ENCODE results near the gene RASA3.
"Not testable (repeated sequence)": the region's sequence is repeated elsewhere in the genome, so short reads cannot be mapped to it uniquely, and the experiment has no call there.

The RASA3 gene

DNA sequence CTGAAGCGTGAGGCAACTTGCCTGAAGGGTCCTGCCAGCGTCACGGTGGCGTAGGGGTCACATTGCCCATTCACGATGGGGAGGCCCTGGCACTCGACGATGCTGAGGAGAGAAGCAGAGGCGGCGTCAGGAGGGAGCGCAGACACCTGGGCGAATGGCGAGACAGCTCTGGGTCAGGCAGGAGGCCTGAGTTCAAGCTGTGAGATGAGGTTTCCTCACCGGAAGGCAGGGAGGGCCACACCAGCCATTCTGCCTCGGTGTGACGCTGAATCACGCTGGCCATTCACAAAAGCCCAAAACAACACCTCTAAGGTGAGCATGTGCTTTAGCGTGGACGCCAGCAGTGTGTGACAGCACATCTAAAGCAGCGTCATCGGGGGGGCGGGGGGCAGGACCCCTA, 104.6 kb downstream of the RASA3 start:
- DNase-seq: no peak

DNA sequence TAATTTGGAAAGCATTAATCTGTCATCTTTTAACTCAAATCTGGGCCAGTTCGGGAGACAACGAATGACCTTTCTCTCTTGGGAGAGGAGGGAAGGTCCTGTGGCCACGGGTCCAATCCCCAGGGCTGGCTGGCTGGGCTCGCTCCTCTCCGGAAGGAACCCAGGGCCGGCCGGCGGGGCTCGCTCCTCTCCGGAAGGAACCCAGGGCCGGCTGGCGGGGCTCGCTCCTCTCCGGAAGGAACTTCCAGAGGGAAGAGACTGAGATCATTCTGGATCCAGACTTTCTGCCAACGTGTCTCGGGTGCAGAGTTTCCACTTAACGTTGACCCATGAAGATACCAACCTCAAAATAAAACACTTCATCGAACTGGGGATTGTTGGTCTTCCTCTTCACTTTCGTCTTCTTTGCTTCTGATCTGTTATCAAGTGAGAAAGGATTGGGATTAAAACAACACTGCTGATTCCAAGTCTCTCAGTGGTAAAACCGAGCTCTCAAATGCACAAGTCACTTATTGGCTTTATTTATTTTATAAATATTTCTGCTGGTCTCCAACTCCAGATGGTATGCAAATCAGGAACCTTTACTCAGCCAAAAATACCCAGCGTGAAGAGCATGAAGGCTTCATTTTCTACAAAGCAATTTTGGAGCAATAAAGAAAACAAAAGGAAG, 105.2 kb downstream of the RASA3 start:
- no peak for DNase-seq

DNA sequence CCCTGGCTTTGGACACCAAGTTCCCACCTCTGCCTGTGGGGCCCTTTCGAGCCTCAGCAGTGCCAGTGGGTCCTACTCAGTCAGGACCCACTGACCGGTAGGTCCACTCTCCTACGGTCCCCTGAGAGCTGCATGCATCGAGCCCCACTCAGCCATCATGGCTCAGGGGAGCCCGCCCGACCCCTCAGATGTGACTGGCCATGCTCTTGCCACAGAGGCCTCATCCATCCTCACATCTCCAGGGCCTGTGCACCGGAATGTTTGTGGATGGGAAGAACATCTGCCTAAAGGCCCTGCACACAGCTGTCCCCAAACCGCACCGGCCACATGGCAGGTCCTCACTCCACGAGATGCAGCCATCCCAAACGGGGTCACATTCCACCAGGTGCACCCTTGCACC, 105.9 kb downstream of the RASA3 start:
- DNase-seq: no peak

DNA sequence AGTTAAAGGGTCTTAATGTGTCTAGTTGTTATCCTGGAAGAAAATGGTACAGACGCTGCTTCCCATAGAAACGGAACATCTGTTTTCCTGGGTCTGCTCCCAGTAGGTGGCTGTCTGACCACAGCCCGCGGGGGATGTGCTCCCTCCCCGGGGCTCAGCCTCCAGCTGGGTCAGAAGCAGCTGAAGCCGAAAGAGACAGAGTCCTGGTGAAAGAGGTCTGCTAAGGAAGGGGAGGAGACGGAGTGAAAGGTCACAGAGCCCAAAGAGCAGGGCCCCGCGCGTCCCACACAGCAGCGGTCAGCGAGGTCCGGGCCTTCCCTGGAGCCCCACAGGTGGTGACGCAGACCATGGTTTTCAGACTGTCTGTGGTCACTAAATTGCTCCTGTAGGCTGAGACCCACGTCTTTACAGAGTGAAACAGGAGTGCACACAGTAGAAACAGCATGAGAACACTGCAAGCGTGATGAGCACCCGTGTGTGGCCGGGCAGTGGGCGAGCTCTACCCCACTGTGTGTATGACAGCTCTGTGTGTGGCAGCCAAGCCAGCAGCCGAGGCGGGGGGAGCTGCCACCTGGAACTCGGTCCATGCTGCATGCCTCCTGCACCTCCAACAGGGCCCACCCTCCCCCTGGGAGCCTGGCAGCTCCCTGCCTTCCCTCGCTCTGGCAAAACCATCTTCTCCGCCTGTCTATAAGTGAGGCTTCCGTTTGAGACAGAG, 106.5 kb downstream of the RASA3 start:
- no peak for DNase-seq

DNA sequence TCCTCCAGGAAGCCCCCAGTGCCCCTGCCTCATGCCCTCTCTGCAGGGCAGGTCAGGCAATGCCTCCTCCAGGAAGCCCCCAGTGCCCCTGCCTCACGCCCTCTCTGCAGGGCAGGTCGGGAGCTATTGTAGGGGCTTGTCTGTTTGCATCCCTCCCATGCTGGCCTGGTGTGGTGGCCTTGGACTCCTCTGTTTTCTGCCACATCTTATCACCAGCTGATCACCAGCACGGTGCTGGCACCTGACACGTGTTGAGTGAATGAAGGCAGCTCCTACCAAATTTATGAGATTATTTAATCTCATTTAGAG, 107.1 kb downstream of the RASA3 start:
- DNase-seq: no peak

DNA sequence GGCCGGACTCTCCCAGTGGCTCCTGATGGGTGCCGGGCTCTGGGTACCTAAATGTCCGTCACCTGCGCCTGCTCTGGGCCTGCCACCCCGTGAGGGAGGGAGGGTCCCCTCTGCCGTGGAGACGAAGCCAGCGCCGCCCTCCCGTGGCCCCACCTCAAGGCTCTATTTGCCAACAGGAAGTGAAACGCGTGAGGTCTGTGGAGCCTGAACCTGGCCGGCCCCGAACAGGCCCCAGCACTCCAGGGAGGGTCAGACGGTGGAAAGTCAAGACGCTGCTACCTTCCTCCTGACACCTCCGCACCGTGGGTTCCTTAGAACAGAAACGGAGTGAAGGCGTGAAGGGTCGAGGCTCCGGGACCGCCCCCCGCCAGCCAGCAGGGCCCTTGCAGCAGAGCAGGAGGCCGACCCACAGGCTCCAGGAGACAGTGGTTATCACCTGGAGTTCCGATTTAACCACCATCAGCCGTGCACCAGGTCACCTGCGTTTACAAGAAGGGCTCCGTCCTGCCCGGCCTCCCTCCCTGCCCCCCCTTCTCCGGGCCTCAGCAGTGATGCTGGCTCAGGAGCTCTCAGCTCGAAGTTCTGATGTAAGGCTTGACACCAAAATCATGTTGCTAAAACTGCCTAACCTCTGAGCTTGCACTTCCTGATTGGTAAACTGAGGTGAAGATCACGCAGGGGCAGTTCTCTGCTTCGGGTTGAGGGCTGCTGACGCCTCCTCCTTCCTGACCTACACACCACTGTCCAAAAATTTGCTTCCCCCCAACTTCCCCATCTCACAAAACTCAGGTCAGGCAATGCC, 107.6 kb downstream of the RASA3 start:
- no peak for DNase-seq

DNA sequence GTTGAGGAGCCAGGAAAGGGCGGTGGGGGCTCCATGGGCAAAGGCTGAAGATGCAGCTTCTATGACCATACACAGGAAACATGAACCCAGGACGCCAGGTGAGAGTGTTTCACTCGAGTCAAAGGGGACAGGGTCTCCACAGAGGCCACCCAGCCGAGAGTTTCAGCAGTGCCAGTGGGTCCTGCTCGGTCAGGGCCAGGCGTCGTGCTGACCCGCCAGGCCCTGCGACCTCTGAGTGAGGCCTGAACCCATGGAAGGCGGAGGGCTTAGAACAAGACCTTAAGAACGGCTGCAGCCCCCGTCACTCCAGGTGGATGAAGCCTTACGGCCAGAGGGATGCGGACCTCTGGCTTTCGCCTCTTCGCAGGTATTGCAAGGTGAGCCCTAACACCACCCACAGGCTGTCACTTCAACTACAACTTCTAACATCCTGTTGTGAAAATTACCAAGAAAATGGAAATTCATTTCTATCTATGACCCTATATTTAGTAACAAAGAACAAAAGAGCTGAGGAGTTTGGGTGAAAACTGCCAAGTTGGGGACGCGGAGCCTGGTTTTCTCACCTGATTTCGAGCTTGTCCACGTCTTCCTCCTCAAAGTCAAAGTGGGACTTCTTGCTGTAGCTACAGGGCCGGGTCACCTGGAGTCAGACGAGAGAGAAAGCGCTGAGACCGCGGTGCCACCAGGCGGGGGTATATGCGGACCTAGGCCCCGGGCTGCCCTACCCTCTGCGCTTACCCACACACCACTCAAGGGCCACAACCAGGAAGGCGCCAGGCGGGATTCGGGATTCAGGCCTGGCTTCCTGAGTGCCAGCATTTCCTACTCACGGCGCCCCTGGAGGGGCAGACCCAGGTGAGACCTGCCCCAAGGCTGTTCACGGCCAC, 108.5 kb downstream of the RASA3 start:
- no peak for DNase-seq

DNA sequence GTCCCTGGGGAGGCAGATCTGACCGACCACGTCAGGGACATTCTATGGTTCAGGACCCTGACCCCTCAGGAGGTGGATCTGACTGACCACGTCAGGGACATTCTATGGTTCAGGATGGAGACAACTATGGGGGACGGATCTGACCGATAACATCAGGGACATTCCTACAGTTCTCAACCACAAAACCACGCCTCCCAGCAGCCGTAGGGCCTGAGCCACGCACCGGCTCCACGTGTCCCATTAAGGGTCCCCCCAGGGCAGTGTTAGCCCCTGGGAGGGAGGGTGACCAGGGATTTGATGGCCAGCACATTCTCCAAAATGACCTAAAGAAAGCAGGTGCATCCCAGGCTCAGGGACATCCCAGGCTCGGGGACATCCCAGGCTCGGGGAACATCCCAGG, 109.5 kb downstream of the RASA3 start:
- DNase-seq: no peak

DNA sequence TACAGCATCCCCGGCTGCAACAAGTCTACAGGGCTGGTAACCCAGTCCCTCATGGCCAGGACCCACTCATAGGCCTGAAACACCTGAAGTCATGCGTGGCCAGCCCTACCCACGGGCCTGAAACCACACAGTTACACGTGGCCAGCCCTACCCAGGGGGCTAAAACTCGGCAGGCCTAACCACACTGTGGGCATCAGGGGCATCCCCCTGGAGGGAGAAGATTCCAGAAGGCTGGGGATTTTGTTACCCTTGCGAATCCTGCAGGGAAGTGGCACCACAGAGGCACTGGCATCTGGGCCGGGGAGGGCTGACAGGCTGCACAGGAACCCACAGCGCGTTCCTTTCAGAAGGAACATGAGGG, 110.1 kb downstream of the RASA3 start:
- DNase-seq: no peak

DNA sequence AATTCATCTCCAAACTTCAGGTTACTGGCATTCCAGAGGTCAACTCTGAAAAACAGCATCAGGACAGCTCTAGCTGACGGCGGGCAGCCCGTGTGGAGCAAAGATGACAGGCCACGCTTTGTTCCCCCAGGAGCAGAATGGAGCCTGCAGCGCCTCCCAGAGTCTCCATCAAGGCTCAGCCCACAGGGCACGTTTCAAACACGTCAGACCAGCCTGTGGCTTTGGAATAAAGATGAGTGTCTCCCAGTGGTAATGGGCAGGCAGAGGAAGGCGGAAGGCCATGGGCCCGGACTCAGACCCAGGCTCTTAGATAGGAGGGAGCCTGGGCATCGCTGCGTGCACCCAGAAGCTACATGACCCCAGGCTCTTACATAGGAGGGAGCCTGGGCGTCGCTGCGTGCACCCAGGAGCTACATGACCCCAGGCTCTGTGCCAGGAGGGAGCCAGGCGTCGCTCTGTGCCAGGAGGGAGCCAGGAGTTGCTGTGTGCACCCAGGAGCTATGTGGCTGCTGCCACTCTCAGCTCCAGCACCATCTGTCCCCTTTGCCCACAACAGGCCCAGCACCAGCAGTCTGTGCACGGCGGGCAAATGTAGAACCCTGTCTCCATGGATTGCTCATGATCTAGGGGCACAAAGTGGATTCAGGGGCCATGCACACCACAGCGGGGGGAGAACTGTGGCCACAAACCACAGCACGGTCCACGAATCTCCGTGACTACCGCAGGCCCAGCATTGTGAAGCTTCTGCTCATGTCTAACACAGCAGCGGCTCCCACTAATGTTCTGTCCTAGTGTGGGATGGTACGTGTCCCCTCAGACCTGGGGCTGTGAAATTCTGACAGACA, 110.7 kb downstream of the RASA3 start:
- no peak for DNase-seq

DNA sequence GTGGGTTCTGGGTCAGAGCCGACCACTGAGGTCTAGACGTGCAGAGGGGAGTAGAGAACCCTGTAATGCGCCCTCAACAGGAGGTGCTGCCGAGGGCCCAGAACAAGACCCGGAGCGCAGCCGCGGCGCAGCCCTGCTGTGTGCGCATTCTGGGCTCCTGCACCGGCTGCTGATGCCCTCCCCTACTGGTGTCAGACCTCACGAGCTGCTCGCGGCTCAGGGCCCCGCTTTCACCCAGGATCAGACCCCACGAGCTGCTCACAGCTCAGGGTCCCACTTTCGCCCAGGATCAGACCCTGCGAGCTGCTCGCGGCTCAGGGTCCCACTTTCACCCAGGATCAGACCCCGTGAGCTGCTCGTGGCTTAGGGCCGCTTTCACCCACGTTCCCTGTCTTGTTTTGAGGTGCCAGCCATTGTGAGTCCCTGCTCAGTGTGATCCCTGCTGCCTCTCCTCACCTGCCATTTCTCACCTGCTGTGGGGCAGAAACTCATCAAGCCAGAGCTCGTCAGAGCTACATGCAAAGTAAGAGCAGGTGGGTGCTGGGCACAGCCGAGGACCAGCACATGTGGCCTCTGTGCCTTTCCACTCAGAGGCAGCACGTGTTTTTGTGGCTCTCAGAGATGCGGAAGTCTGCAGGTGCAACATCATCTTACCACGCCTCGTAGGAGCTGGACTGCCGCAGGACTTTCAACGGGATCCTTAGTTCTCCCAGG, 111.5 kb downstream of the RASA3 start:
- no peak for DNase-seq

DNA sequence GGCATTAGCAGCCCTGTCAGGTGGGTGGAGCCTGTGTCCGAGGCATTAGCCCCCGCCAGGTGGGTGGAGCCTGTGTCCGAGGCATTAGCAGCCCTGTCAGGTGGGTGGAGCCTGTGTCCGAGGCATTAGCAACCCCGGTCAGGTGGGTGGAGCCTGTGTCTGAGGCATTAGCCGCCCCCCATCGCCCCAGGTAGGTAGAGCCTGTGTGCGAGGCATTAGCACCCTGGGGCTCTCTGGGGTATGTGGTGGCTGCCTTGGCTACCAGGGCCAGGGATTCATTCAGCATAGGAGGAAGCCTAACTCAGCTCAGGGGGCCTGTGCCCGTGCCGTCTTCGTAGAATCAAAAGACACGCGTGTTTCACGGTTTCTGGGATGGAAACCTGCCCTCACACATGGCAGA, 112.3 kb downstream of the RASA3 start:
- DNase-seq: not testable (repeated sequence)

DNA sequence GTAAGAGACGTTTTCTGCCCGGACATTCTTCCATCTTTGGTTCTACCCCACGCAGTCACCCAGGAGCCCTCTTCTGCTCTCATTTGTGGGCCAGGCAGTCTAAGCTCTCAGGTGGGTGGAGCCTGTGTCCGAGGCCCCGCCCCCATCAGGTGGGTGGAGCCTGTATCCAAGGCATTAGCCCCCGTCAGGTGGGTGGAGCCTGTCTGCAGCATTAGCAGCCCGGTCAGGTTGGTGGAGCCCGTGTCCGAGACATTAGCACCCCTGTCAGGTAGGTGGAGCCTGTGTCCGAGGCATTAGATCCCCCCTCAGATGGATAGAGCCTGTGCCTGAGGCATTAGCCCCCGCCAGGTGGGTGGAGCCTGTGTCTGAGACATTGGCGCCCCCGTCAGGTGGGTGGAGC, 113.1 kb downstream of the RASA3 start:
- peak; percentile 1 for DNase-seq

DNA sequence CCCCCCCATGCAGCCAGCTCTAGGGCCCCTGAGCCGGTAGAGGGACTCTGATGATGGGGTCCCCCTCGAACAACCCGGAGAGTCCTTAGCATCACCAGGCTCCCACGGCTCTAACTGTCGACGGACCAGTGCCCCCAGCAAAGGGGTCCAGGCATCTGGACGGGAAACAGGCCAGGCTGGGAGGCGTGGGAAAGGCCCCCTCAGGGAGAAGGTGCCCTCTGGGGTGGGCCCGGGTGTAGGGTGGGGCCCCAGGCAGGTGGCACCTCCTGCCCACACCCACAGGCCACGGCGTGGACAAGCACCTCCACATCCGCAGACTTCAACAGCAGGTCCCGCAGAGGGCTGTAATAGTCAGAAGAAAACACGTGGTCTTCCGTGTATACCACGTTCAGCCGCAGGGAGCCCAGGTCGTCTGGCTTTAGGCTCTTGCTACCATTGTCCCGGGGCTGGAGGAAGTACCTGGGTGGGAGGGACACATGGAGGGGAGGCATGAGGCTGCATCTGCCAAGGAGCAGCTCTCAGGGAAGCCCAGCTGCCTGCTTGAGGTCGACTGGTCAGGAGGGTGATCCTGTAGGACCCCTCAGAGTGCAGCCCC, 113.9 kb downstream of the RASA3 start:
- no peak for DNase-seq

DNA sequence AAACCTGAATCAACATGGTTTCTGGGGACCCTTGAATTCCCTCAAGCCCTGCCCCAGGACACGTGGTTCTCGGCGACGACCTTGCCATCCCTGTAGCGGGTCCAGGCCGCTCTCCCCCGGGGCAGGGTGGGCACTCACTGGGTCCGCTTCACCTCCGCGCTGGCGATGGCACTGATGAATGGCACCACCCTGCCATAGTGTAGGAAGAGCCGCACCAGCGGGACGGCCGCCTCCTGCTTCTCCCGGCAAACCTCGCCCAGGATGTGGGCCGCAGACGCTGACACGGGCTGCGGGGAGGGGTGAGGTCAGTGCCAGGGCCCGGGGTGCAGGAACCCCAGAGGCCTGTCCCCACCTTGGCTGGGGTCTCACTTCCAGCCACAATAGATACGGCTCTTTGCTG, 114.5 kb downstream of the RASA3 start:
- no peak for DNase-seq

DNA sequence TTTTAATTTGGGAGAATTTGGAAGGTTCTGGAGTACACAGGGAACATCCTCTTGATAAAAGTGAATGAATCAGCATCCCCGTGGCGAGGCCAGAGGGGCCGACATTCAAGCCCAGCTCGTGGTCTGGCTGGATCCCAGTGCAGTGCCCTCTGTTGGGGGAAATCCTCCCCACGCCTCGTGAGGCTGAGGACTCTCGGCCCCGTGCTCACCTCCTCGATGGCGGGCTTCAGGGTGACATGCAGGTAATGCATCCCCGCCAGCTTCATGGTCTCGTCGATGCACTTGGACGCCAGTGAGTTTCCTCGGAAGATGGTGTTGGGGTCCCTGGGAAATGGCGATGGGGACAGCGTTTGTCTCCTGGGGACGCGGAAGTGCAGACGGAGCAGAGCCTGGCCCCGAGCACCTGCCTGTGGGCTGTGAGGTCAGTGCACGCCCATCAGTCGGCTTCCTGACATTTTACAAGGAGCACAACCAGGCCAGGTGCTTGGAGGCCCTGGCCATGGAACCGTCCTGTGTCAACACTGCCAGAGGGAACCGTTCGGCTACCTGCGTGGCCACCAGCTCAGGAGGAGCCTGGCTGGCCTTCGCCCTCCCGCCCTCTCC, 115.3 kb downstream of the RASA3 start:
- DNase-seq: peak; percentile 2

DNA sequence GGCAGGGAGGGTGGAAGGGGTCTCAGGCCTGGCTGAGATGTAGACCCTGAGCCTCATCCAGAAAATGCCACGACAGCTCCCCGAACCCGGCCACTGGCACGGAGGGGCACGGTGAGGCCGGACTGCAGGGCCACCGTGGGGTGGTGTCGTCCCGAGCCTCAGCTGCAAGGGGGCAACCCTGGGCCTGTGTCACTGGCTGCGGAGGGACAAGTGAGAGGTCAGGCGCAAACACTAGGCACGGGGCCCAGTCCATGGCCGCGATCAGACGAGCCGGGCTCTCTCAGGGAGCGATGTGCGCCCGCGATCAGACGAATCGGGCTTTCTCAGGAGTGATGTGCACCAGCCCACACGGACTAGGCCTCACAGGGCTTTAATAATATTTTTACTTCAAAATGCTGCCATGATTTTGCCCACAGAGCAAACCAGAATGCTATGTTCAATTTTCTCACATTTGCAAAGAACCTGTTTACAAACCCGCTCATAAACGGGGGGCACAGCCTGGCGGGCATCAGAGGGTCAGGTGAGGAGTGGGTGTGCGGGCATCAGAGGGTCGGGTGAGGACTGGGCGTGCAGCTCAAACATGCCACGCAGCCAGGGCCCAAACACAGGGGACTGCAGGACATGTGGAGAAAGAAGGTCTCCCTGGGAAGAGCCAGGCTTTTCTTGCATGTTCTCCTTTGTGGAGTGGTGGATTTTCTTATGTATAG, 115.9 kb downstream of the RASA3 start:
- no peak for DNase-seq

DNA sequence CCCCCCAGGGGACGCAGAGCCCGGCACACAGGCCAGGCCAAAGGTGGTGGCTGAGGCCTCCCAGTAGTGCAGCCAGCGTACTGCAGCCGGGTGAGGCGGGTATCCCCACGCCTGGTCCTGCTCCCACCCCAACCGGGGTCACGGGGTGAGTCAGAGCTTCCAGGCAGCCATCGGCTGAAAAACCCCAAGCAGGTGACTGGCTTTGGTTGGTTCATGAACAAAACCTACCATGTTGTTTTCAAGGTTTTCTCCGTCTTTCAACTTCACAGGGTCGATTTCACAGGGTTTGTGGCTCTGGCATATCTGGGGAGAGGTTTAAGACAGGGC, 116.5 kb downstream of the RASA3 start:
- DNase-seq: no peak

DNA sequence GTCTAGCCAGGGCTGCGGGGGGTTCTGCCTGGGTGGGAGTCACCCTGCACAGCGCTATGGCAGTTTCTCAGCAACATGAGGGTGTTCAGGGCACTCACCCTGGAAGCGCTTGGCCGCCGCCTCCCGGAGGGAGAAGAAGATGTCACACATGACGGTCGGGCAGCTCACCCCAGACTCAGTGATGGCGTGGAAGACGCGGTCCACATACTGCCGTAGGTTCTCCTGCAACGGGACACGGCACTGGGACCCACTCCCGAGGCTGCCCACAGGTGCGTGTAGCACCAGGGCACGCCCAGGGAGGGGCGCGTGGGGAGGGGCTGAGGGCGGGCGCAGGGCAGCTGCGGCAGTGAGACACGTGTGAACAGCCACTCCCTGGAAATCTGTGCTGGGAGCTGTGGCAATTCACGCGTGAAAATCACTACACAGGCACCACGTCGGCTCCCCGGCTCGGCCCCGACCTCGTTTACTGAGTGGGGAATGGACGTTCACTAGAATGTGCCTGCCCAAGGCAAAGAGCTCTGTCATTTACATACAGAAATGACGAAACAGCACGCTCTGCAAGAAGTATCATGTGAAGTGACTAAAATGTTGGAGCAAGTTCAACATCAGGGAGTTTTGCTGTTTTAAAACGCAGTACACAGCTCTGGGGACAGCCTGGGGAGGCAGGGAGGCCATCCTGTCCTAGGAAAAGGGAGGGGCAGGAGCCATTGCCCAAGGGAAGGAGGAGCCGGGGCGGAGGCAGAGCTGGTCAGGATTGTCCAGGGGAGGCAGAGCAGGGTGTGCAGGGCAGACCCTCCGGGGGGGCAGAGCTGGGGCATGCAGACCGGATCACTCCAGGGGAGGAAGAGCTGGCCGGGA, 117.1 kb downstream of the RASA3 start:
- DNase-seq: no peak
